ENCODE measurements around the gene MNT.

The MNT gene

GRCh38 chr17:2347805-2348685 is 52.8 kb downstream of the MNT start:
- H3K36me3 Mint-ChIP-seq (ENCODE audit: low read depth), result peaks cover 9% of the 10 kb centered on the region
- H3K9me3 Mint-ChIP-seq, result no peaks in the 10 kb centered on the region
- H3K4me3 Mint-ChIP-seq, result no peak overlapping the region

GRCh38 chr17:2346475-2346874 is 54.4 kb downstream of the MNT start:
- Mint-ChIP-seq H3K4me3 (no peak overlapping the region), H3K9me3 (no peaks in the 10 kb centered on the region), H3K36me3 (ENCODE audit: low read depth) (peaks cover 18% of the 10 kb centered on the region), H3K27me3 (ENCODE audit: low read depth) (peaks cover 3% of the 10 kb centered on the region), H3K4me1 (peaks cover 12% of the 10 kb centered on the region), H3K27ac (no peak overlapping the region)
- TF ChIP-seq CTCF (IDR thresholded peaks at IDR 0.05; ENCODE audit: unreplicated experiment in 3 of 3), result no peak

More at GRCh38 chr17:2347805-2348685, 52.8 kb downstream of the MNT start:
- Mint-ChIP-seq H3K27me3 (ENCODE audit: low read depth) (peaks cover 3% of the 10 kb centered on the region), H3K4me1 (peaks cover 12% of the 10 kb centered on the region), H3K27ac (peak overlapping the region; percentile 65 to 89 (median 86))
- TF ChIP-seq CTCF (IDR thresholded peaks at IDR 0.05; ENCODE audit: unreplicated experiment in 3 of 3), result no peak

GRCh38 chr17:2344528-2344927 is 56.3 kb downstream of the MNT start:
- Mint-ChIP-seq H3K4me3 (no peak overlapping the region), H3K4me1 (peaks cover 12% of the 10 kb centered on the region), H3K36me3 (ENCODE audit: low read depth) (peaks cover 18% of the 10 kb centered on the region), H3K27ac (no peak overlapping the region), H3K9me3 (no peaks in the 10 kb centered on the region), H3K27me3 (ENCODE audit: low read depth) (peaks cover 3% of the 10 kb centered on the region)
- no peak for TF ChIP-seq CTCF (IDR thresholded peaks at IDR 0.05; ENCODE audit: unreplicated experiment in 3 of 3)

GRCh38 chr17:2343421-2343820 is 57.4 kb downstream of the MNT start:
- no peak overlapping the region for H3K27ac Mint-ChIP-seq
- peaks cover 11% of the 10 kb centered on the region for H3K4me1 Mint-ChIP-seq
- peaks cover 3% of the 10 kb centered on the region for H3K27me3 Mint-ChIP-seq (ENCODE audit: low read depth)
- no peak for TF ChIP-seq CTCF (IDR thresholded peaks at IDR 0.05; ENCODE audit: unreplicated experiment in 3 of 3)
- no peak overlapping the region for H3K4me3 Mint-ChIP-seq
- H3K36me3 Mint-ChIP-seq (ENCODE audit: low read depth), result peaks cover 18% of the 10 kb centered on the region
- no peaks in the 10 kb centered on the region for H3K9me3 Mint-ChIP-seq

- Mint-ChIP-seq H3K27me3 (ENCODE audit: low read depth) (no peaks in the 10 kb centered on the region), H3K4me1 (peaks cover 23% of the 10 kb centered on the region), H3K27ac (peak overlapping the region; percentile 66 to 93 (median 81)), H3K36me3 (ENCODE audit: low read depth) (peaks cover 20% of the 10 kb centered on the region), H3K9me3 (no peaks in the 10 kb centered on the region), H3K4me3 (peak overlapping the region; percentile 83 to 95 (median 92))
- TF ChIP-seq CTCF (IDR thresholded peaks at IDR 0.05; ENCODE audit: unreplicated experiment in 3 of 3), result no peak
These were observed 62.6 kb downstream of the MNT start for GRCh38 chr17:2338315-2338657.

Data from nephron (organoid).